Glomerular visceral epithelial cell (primary cell): ENCODE results near the gene B4GALT2.

Experiments
- DNase-seq: peaks from one replicate; pipeline ENCODE4 v3.0.0-alpha.2; 2016; ENCODE audit errors: extremely low spot score

Gene B4GALT2

DNA sequence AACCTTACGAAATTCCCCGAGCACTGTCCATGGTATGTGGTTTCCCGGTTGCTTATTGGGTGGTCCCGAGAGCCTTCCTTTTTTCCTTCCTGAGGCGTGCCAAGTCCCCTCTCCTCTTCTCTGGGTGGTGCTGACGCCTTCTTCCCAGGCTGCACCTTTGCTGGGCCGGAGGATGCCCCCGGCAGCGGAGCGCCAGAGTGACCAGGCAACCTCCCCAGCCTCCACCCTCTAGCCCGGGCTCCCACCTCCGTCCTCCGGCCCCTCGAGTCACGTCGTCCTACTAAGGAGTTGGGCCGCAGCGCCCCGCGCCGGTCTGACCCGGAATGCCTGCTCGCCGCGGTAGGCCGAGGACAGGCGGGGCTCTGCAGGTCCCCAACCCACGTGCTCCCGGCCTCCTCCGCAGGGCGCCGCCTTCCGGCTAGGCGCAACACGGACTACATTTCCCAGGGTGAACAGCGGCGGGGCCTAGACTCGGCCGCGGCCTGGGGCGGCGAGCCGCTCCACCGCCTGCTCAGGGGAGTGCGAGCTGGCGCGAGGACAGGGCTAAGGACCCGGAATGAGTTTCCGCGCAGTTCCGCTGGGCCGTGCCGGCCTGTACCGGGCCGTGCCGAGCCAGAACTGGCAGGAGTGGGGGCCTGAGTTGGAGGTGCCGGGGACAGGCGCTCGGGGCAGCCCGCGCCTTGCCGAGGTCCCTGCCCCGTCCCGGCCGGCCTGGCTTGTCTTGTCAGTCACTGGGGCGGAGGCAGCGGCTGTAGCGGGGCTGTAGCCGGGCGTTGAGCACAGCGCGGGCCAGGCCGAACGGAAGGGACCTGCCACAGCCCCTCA is 32.6 kb upstream of the B4GALT2 start, which contains the start of gene IPO13:
Gene IPO13, plus strand, starts transcription at position 715 of the 825 bp plus-strand sequence. CDS start 651 bp downstream, outside the sequence.
- peak; percentile 96 for DNase-seq

GRCh38 chr1:43947061-43947873 is 31.7 kb upstream of the B4GALT2 start:
- no peak for DNase-seq

- DNase-seq = no peak
Measured at GRCh38 chr1:43947874-43948437, 31.1 kb upstream of the B4GALT2 start.

DNA sequence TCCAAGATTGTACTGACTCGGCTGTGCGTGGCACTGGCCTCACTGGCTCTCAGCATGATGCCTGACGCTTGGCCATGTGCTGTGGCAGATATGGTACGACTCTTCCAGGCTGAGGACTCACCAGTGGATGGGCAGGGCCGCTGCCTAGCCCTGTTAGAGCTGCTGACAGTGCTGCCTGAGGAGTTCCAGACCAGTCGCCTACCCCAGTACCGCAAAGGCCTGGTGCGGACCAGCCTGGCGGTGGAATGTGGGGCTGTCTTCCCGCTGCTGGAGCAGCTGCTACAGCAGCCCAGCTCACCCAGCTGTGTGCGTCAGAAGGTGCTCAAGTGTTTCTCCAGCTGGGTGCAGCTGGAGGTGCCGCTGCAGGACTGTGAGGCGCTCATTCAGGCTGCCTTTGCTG is 29.3 kb upstream of the B4GALT2 start:
- DNase-seq = no peak

DNA sequence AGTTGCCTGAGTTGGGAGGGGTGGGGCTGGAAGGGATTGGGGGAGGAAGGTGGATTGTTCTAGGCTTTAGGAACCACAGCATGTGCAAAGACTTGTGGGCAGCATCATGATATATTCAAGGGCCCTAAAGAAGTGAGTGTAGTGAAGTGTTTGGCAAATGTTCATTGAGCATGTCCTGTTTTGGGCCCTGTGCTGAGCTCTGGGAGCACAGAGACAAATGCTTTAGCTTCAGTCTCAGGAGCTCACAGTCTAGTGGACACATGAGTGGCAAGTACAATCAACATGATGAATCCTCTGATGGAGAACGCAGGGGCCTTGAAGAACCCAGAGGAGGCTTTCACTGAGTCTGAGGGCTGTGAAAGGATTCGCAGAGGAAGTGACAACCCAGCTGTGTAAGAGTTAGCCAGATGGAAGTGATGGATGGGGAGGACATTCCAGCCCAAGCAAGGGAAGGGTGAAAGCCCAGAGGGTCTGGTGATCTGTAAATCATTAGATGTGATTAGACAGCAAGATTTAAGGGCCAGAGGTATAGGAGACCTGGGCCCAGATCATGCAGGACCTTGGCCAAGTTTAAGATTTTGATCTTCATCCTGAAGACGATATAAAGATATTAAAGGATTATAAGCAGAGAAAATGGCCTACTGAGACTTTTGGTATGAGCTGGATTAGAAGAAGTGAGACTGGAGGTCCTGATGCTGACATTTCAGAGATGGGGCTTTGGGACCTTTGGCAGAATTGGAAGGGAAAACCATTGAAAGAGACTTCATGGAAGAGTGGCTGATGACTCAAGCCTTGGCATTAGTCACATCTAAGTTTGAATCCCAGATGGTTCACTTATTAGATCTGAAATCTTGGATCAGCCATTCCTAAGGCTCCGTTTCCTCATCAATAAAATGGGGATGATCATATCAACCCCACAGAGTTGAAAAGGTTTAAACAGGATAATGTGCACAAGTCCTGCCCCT is 27.7 kb upstream of the B4GALT2 start:
- peak; percentile 52 for DNase-seq

DNA sequence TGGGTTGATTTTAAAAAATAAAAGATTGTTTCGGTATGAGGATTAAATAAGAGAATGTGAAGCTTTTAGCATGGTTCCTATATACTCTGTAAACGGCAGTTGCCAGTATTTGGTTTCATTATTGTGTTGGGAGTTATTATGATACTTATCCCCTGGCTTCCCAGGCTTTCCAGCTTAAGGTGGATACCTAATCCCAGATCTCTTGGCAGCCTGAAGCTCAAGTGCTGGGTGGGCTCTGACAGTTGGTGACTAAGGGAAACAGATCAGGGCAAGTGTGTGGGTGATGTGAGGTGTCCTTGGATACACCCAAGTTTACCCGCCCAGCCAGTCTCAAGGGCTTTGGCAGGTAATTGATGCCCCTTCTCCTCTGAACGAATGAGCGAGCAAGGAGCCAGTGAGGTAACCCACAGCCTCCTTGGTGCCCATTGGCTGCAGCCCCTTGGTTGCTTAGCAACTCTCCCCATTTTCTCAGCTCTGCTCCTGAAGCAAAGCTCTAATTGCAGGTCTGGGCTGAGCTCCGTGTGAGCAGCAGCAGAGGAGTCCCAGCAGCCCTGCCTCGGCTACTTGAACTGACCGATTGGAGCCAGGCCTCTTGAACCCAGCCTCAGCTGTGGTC is 26.2 kb upstream of the B4GALT2 start:
- DNase-seq = no peak

- DNase-seq = no peak
Measured at GRCh38 chr1:43953361-43953760, 25.6 kb upstream of the B4GALT2 start.

DNA sequence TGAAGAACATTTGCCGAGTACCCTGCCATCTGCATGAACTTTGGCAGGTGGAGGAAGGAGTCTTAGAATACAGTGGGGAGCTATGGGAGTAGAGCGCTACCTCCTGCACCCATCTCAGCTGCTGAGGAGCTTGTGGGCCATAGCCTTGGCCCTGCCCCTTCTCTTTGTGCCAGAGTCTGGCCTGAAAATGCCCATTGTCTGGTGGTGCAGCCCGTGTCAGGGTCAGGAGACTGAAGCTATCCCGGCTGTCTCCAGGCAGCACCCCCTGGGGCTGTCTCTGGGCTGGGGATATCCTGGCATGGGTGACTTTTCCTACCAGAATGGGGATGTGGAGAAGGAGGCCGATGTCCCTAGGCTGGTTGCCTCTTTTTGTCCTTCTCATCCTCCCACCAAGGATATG is 25.0 kb upstream of the B4GALT2 start:
- no peak for DNase-seq

DNA sequence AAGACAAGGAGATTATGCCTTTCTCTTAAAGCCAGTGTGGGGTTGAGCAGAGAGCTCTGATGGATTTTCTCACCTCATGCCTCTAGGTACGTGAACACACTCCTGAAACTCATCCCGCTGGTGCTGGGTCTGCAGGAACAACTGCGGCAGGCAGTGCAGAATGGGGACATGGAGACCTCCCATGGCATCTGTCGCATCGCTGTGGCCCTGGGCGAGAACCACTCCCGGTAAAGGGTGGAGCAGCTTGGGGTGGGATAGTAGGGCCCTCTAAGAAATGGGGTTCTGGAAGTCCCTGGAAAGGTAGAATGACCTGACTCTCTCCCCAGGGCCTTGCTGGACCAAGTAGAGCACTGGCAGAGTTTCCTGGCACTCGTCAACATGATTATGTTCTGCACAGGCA is 22.8 kb upstream of the B4GALT2 start:
- no peak for DNase-seq

- no peak for DNase-seq
Measured at GRCh38 chr1:43957407-43958040, 21.5 kb upstream of the B4GALT2 start.

DNA sequence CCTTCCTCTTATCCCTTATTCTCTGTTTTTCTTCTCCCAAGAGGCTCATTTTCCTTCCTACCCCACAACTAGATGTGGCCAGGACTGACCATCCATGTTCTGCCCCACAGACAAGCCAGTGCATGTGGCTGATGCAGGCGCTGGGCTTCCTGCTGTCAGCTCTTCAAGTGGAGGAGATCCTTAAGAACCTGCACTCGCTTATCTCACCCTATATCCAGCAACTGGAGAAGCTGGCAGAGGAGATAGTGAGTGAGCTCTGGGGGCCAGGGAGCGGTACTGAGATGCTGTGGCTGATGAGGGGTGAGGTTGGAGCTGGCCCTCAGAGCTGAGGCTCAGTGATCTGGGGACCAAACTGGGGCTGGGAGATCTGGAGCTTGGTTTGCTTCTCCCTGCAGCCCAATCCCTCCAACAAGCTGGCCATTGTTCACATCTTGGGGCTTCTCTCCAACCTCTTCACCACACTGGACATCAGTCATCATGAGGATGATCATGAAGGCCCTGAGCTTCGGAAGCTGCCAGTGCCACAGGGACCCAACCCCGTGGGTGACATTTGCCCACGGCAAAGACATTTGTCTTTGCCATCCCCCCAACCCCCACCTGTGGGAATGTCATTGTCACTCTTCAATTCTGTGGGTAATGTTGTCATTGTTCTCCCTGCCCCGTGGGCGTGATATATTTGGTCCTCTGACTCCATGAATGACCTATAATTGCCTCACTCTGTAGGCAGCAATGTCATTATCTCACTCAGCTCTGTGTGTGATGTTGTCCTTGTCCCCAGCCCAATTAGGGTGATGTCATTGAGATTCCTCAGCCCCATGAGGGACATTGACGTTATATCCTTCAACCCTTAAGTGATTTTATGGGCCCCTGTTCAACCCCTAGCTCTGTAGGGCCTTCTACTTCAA is 20.4 kb upstream of the B4GALT2 start:
- no peak for DNase-seq

DNA sequence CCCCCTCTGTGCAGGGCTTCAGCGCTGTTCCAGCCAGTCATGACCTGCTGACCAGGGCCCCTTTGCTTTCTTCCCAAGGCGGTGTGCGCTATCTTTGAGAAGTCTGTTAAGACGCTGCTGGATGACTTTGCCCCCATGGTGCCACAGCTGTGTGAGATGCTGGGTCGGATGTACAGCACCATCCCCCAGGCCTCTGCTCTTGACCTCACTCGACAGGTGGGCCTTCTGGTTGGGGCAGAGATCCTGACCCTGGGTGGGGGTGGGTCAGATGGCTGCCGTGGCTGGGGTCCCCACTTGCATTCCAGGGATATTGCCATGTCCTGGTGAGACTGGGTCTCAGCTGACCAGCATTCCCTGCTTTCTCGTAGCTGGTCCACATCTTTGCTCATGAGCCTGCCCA is 18.2 kb upstream of the B4GALT2 start:
- DNase-seq = no peak

GRCh38 chr1:43961692-43962091 is 17.3 kb upstream of the B4GALT2 start:
- no peak for DNase-seq

- DNase-seq = no peak
Measured at GRCh38 chr1:43962324-43962723, 16.7 kb upstream of the B4GALT2 start.

DNA sequence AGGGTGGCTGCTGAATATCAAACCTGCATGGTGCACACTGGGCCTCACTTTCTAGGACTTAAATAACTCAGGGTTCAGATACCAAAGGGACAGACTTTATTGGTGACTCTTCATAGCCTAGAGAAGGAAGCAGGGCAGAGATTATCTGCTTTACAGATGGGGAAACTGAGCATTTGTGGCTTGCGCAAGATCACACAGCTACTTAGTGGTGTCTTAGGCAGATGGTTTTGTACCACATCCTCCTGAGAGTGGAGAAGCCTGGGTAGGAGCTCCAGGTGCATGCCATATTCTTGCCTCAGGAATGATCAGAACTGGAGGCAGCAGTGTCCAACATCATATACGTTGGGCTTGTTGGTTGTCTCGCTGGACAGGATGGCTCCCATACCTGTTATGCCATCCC is 16.0 kb upstream of the B4GALT2 start:
- no peak for DNase-seq

DNA sequence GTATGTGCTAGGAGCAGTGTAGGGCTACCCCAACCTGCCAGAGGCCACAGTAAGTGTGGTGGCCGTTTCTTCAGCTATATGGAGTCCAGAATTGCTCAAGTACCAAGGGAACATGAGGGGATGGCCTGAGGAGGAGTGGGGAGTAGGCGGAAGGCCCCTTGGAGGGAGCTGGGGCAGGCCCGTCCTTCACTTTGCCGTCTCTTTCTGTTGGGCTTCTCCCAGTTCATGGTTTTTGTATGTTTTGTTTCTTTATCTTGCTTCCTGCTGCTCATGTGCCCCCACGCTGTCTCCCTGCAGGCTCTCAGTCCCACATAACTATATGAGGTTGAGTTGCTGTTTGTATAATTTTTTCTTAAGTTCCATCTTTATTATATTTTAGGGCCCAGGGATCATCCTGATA is 15.1 kb upstream of the B4GALT2 start:
- DNase-seq = no peak

DNA sequence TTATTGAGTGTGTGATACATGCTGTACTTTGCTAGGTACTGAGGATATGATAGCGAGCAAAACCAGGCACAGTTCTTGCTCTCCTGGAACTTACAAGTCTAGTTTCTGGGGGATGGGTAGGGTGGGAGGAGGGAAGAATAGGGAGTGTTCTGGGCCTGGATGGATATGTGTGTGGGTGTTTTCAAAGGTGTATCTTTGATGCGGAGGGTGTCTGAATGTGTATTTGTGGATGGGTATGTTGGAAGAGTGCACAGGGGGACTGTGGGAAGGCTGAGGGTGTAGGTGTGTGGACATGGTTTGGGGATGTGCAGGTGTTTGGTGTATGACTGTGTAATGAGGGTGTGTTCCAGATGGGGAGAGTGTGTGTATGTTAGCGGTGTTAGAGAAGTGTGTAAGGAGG is 13.7 kb upstream of the B4GALT2 start:
- DNase-seq = no peak

- no peak for DNase-seq
Measured at GRCh38 chr1:43968348-43968948, 10.6 kb upstream of the B4GALT2 start.

GRCh38 chr1:43969416-43969745 is 9.6 kb upstream of the B4GALT2 start:
- DNase-seq = no peak
